Heart left ventricle (tissue), 16 donors: ENCODE results near the gene KCNAB1. TPM values are rescaled to one million over a fixed set of nuclear protein-coding genes. Genes with fewer than 3 reads are reported as not detected.

ENCODE experiments used
- ATAC-seq, 4 donors: fragments of 200-7000 bp; cut with Tn5 transposase; one replicate each; pipeline ENCODE4 v1.9.1; 2020 to 2022; ENCODE audit warnings: moderate library complexity in 4 of 4, mild to moderate bottlenecking in 3 of 4, moderate number of reproducible peaks in 1 of 4
- DNase-seq, 5 donors: peaks; one replicate each; pipeline ENCODE4 v3.0.0-alpha.2; 2020
- H3K27ac ChIP-seq, 12 donors: fragments of 200-600 bp; sonication (generic) in 4 of 12; one replicate each; pipeline versions ENCODE4 v1.5.0 to v1.8.0; 2016 to 2022; ENCODE audit warnings: mild to moderate bottlenecking in 2 of 12
- H3K27me3 ChIP-seq, 9 donors: fragments of 200-600 bp; sonication (generic) in 2 of 9; one replicate each; pipeline versions ENCODE4 v1.5.1 to v1.8.0; 2016 to 2022; ENCODE audit warnings: mild to moderate bottlenecking in 3 of 9
- H3K36me3 ChIP-seq, 9 donors: fragments of 200-600 bp; sonication (generic) in 2 of 9; one replicate each; pipeline versions ENCODE4 v1.5.0 to v1.8.0; 2018 to 2022; ENCODE audit warnings: mild to moderate bottlenecking in 2 of 9
- H3K4me1 ChIP-seq, 12 donors: fragments of 200-600 bp; sonication (generic) in 4 of 12; one replicate each; pipeline versions ENCODE4 v1.5.0 to v1.8.0; 2016 to 2022; ENCODE audit warnings: mild to moderate bottlenecking in 3 of 12
- H3K4me3 ChIP-seq, 12 donors: fragments of 200-600 bp; sonication (generic) in 4 of 12; one replicate each; pipeline versions ENCODE4 v1.5.0 to v1.8.0; 2017 to 2022; ENCODE audit warnings: mild to moderate bottlenecking in 9 of 12, moderate library complexity in 4 of 12
- H3K9me3 ChIP-seq, 12 donors: fragments of 200-600 bp; sonication (generic) in 4 of 12; one replicate each; pipeline versions ENCODE4 v1.5.0 to v1.8.0; 2016 to 2022; ENCODE audit warnings: mild to moderate bottlenecking in 1 of 12
- POLR2A ChIP-seq, 2 donors: fragments of 450-650 bp; IDR thresholded peaks; one replicate each; pipeline ENCODE4 v1.6.1; 2017; ENCODE audit warnings: antibody characterized with exemption in 2 of 2, mild to moderate bottlenecking in 2 of 2, moderate library complexity in 2 of 2
- WGBS, 4 donors: extraction: QIAGEN DNeasy Blood & Tissue Kit in 2 of 4; methylation state at CpG; one replicate each; pipeline versions ENCODE4 v1.1.5 to v1.1.7; 2013 to 2018; 5-methylcytosine and 5-hydroxymethylcytosine counted together
- intact Hi-C, 10 donors: fragments of 100-400 bp; cut with DNase I; formaldehyde crosslinking; loops; one replicate each; pipeline versions ENCODE4 v1.11.1 to v1.14.2; 2022
- polyA plus RNA-seq, 2 donors: library from polyadenylated mRNA; stranded (reverse); fragments of 200-250 nt; gene quantifications; one replicate each; pipeline ENCODE4 v1.2.3, GENCODE V29; 2013
- total RNA-seq, 9 donors: library from RNA; depleted of rRNA in 2 of 9; stranded (reverse); fragments of >200 nt in 2 of 9; fragmentation: NEBNext Ultra II Directional in 3 of 9; extraction: Animal tissue kit (Norgen Biotek cat#: 25700) in 3 of 9; gene quantifications; one replicate each; pipeline versions ENCODE4 v1.1.0 to v1.2.4, GENCODE V29; 2016 to 2023
- TF ChIP-seq, protein P1 (sequence below), 12 donors: fragments of 200-600 bp; sonication (generic) in 4 of 12; IDR thresholded peaks; one replicate each; pipeline versions ENCODE4 v1.5.0 to v1.8.0; 2018 to 2022; ENCODE audit warnings: antibody characterized with exemption in 12 of 12, mild to moderate bottlenecking in 5 of 12
- donor health status: ischemic (EF 13 %, LVEDD 7.1; RV severe dilation, severe dysfunction).
- donor health status: healthy with polysubstance abuse.
- donor health status: DM: no; HTN: yes; CAD: no.
- donor health status: DM: no; HTN: no; CAD: no.
- donor health status: ischemic (EF 25% LVEDD 6.9; RV normal size, moderate dysfunction).
- donor health status: ischemic (EF 25% LVEDD 5.7; RV mildly dilated, moderate dysfunction).
- donor health status: healthy.
- donor health status: DM: yes; HTN: yes; CAD: no.
- donor health status: ischemic (EF 35%, LVEDD 5.7; RV mildly dilated, moderate dysfunction).
- donor health status: nonischemic (EF 11% LVEDD 7.7; RV severe dilation, severe dysfunction).
- donor health status: DM: yes; HTN: yes; CAD: no.
- donor health status: PGD.
- donor health status: ischemic (EF 29% LVEDD 5.4; RV normal size, mild dysfunction).
- donor health status: nonischemic (EF 23%, LVEDD 6.1; RV moderate dilation, normal function).

The KCNAB1 gene
- total and polyA plus RNA-seq, 11 donors, result 1.1 to 3.5 (median 2.3) TPM

DNA sequence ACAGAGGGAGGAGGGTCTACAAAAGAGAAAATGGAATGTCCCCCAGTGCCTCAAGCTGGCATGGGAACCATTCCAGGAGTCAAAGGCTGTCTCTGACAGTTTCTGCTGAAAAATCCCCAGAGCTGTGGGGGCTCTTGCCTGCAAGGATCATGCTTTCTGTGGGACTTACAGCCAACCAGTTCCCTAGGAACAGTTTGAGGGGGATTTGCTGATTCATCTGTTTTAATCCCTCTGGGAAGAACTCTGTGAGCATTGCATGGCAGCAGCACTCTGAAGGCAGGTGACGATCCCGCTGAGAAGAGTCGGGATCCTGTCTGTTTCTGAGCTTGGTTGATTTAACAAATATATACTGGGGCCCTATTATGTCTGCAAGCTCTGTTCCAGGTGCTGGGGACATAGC, 258.5 kb downstream of the KCNAB1 start:
- intact Hi-C loops, result no loop called here
- no peak overlapping the region for H3K4me3 ChIP-seq

DNA sequence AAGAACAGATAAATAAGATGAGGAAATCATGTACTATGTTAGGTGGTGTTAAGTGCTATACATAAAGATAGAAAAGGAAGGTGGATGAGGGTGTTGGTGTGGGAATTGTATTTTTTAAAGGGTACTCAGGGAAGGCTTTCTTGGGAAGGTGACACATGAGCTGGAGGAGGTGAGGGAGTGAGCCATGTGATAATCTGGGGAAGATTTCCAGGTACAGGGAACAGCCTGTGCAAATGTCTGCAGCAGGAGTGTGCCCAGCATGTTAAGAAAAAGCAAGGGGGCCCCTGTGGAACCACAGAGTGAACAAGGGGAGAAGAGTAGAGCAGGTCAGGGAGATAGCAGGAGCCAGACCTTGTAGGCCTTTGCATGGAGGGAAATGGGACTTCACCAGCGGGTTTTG, 258.9 kb downstream of the KCNAB1 start:
- ATAC-seq, result no peak
- Histone ChIP-seq H3K27me3 (no peaks in the 10 kb centered on the region), H3K36me3 (no peaks in the 10 kb centered on the region), H3K4me1 (peaks cover 0 to 20% (median 3%) of the 10 kb centered on the region in 12 donors), H3K9me3 (no peaks in the 10 kb centered on the region), H3K4me3 (no peak overlapping the region), H3K27ac (no peak overlapping the region)
- TF ChIP-seq POLR2A (IDR thresholded peaks at IDR 0.05), result no peak
- TF ChIP-seq, protein P1, sequence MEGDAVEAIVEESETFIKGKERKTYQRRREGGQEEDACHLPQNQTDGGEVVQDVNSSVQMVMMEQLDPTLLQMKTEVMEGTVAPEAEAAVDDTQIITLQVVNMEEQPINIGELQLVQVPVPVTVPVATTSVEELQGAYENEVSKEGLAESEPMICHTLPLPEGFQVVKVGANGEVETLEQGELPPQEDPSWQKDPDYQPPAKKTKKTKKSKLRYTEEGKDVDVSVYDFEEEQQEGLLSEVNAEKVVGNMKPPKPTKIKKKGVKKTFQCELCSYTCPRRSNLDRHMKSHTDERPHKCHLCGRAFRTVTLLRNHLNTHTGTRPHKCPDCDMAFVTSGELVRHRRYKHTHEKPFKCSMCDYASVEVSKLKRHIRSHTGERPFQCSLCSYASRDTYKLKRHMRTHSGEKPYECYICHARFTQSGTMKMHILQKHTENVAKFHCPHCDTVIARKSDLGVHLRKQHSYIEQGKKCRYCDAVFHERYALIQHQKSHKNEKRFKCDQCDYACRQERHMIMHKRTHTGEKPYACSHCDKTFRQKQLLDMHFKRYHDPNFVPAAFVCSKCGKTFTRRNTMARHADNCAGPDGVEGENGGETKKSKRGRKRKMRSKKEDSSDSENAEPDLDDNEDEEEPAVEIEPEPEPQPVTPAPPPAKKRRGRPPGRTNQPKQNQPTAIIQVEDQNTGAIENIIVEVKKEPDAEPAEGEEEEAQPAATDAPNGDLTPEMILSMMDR (IDR thresholded peaks at IDR 0.05), result no peak
- 71 to 94% (median 92%) methylated on average over 1 of the region's 1 CpG for WGBS, 4 donors
- no peak for DNase-seq
- intact Hi-C loops, result no loop called here

More for the DNA sequence above, 258.5 kb downstream of the KCNAB1 start:
- Histone ChIP-seq H3K36me3 (no peaks in the 10 kb centered on the region), H3K27ac (no peak overlapping the region), H3K27me3 (no peaks in the 10 kb centered on the region), H3K4me1 (peaks cover 0 to 16% (median 3%) of the 10 kb centered on the region in 12 donors), H3K9me3 (no peaks in the 10 kb centered on the region)
- TF ChIP-seq POLR2A (IDR thresholded peaks at IDR 0.05), result no peak
- TF ChIP-seq, protein P1 (IDR thresholded peaks at IDR 0.05), result no peak
- WGBS, 4 donors, result 91 to 100% (median 94%) methylated on average over 3 of the region's 3 CpGs
- ATAC-seq (no peak), DNase-seq (no peak)

DNA sequence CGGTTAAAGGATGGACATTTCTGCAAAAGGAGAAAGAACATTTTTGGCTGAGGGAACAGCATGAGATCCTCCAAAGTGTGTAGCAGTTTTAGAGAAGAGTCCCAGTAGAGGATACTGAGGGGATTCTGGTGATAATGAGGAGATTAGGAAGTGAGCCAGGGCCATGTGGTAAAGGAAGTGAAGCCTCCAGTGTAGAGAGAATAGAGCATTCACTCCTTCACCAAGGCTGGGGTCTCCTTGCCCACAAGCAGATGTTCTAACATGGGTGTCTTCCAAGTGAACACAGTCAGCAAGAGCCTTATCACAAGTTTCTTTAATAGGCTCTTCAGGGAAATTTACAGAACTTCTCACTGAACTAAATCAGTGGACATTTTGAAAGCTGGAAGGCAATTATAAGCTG, 260.9 kb downstream of the KCNAB1 start:
- ATAC-seq (peak in 1 of 4 donors; percentile 63), DNase-seq (no peak)
- TF ChIP-seq, protein P1 (IDR thresholded peaks at IDR 0.05), result no peak
- TF ChIP-seq POLR2A (IDR thresholded peaks at IDR 0.05), result no peak
- WGBS, 4 donors, result 0 to 84% (median 39%) methylated on average over 1 of the region's 1 CpG
- peak overlapping the region in 2 of 12 donors; percentile 38 to 39 for H3K27ac ChIP-seq
- no peaks in the 10 kb centered on the region for H3K9me3 ChIP-seq
- no peaks in the 10 kb centered on the region for H3K36me3 ChIP-seq
- H3K4me1 ChIP-seq, result peaks cover 0 to 29% (median 3%) of the 10 kb centered on the region in 12 donors
- intact Hi-C loops, result loop anchor here in 5 of 10 donors (2.0 to 10.0 kb wide), 5 partner anchors 56 to 229 kb away; no protein-coding TSS in a partner anchor
- no peaks in the 10 kb centered on the region for H3K27me3 ChIP-seq
- no peak overlapping the region for H3K4me3 ChIP-seq

DNA sequence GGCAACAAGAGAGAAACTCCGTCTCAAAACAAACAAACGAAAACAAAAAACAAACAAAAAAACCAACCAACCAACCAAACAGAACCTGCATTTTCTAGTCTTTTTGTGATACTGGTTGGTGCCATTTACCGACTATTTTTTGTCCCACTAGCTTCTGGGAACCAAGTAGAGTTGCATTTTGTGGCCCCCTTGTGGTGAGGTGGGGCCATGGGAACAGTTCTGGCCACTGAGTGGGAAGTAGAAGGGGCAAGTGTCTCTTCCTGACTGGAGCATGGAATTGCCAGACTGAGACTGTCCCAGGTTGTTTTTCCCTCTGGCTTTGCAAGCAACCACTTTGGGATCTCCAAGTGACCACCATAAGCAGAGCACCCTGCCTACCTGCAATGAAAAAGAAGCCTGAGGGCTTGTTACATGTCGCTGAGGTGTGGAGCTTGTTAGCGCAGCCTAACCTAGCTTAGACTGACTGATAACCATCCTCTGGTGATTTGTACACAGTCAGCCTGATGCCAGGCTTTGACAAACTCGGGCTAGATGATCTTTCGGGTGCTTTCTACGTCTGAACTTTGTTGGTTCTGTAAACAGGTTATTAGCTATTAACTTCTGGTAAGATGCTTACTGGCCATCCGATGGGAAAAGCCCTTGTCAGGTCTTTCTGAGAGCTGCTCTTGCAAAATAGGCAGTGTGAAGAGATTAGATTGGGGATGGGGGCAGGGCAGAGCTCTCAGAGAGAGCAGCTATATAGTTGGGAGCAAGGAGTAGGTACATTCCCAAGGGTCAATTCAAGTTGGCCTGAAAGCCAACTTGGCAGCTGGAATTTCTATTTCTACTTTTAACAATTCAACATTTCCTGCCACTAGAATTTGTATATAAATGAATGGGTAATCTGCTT, 262.3 kb downstream of the KCNAB1 start:
- H3K27me3 ChIP-seq, result no peaks in the 10 kb centered on the region
- H3K9me3 ChIP-seq, result no peaks in the 10 kb centered on the region
- intact Hi-C loops, result loop anchor here in 4 of 10 donors (5.0 to 10.0 kb wide), 4 partner anchors 58 to 230 kb away; no protein-coding TSS in a partner anchor
- no peak overlapping the region for H3K4me3 ChIP-seq
- H3K4me1 ChIP-seq, result peaks cover 0 to 29% (median 3%) of the 10 kb centered on the region in 12 donors
- TF ChIP-seq, protein P1 (IDR thresholded peaks at IDR 0.05), result peak in 11 of 12 donors; percentile 16 to 48 (median 35)
- TF ChIP-seq POLR2A (IDR thresholded peaks at IDR 0.05), result no peak
- ATAC-seq (no peak), DNase-seq (no peak)
- no peaks in the 10 kb centered on the region for H3K36me3 ChIP-seq
- peak overlapping the region in 6 of 12 donors; percentile 5 to 53 (median 34) for H3K27ac ChIP-seq
- 80 to 87% (median 87%) methylated on average over 9 of the region's 9 CpGs for WGBS, 4 donors
